ENCODE results near the gene RAB15.

The RAB15 gene

DNA sequence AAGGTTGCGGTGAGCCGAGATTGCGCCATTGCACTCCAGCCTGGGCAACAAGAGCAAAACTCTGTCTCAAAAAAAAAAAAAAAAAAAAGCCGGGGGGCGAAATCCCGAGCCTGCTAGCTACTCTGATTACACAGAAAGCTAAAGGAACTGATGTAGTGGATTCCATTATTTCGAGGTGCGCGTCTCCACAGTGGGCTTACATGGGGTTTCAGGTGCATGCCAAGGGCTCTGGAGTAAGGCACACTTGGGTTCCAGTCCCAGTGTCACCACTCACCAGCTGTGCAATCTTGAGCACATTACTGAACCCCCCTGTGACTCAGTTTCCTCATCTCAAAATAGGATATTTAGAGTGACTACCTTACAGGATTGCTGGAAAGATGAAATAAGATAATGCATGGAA lies 1.7 kb upstream of the RAB15 start:
- TF ChIP-seq, protein P1, sequence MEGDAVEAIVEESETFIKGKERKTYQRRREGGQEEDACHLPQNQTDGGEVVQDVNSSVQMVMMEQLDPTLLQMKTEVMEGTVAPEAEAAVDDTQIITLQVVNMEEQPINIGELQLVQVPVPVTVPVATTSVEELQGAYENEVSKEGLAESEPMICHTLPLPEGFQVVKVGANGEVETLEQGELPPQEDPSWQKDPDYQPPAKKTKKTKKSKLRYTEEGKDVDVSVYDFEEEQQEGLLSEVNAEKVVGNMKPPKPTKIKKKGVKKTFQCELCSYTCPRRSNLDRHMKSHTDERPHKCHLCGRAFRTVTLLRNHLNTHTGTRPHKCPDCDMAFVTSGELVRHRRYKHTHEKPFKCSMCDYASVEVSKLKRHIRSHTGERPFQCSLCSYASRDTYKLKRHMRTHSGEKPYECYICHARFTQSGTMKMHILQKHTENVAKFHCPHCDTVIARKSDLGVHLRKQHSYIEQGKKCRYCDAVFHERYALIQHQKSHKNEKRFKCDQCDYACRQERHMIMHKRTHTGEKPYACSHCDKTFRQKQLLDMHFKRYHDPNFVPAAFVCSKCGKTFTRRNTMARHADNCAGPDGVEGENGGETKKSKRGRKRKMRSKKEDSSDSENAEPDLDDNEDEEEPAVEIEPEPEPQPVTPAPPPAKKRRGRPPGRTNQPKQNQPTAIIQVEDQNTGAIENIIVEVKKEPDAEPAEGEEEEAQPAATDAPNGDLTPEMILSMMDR (IDR thresholded peaks at IDR 0.05), result no peak
- Histone ChIP-seq H3K4me2 (ENCODE audit: low read length) (no peak overlapping the region), H3K4me3 (ENCODE audit: low read depth, low read length) (no peak overlapping the region), H3K36me3 (ENCODE audit: control insufficient read depth, insufficient read depth, low read length) (no peaks in the 10 kb centered on the region), H3K79me2 (peaks cover 5% of the 10 kb centered on the region), H2AFZ (no peak overlapping the region), H3K9ac (no peak overlapping the region), H3K9me3 (ENCODE audit: control insufficient read depth, low read length) (no peaks in the 10 kb centered on the region), H3K27ac (no peak overlapping the region), H3K4me1 (peaks cover 19% of the 10 kb centered on the region), H3K27me3 (ENCODE audit: control insufficient read depth, insufficient read depth, low read length) (no peaks in the 10 kb centered on the region)

DNA sequence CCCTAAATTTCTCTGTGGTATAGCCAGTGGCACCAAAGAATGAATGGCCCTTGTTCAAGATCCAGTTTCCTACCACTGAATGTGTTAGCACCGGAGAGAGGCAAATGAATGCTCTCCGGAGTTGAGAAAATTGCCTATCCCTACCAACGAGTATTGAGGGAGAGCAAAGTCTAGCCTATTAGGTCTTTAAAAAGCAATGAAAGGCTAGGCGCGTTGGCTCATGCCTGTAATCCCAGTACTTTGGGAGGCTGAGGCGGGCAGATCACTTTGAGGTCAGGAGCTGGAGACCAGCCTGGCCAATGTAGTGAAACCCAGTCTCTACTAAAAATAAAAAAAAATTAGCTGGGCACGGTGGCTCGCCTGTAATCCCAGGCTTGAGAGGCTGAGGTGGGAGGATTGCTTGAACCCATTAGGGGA lies 898 bp upstream of the RAB15 start:
- peaks cover 26% of the 10 kb centered on the region for H3K4me1 ChIP-seq
- H3K9me3 ChIP-seq (ENCODE audit: control insufficient read depth, low read length), result no peaks in the 10 kb centered on the region
- TF ChIP-seq, protein P1 (IDR thresholded peaks at IDR 0.05), result no peak
- peaks cover 5% of the 10 kb centered on the region for H3K79me2 ChIP-seq
- H3K4me3 ChIP-seq (ENCODE audit: low read depth, low read length), result peak overlapping the region; percentile 70
- H3K9ac ChIP-seq, result no peak overlapping the region
- peak overlapping the region; percentile 43 for H3K27ac ChIP-seq
- no peaks in the 10 kb centered on the region for H3K27me3 ChIP-seq (ENCODE audit: control insufficient read depth, insufficient read depth, low read length)
- no peaks in the 10 kb centered on the region for H3K36me3 ChIP-seq (ENCODE audit: control insufficient read depth, insufficient read depth, low read length)
- peak overlapping the region; percentile 78 for H2AFZ ChIP-seq
- peak overlapping the region; percentile 82 for H3K4me2 ChIP-seq (ENCODE audit: low read length)

- peaks cover 32% of the 10 kb centered on the region for H3K4me1 ChIP-seq
- H2AFZ ChIP-seq, result peak overlapping the region; percentile 72
- TF ChIP-seq, protein P1 (IDR thresholded peaks at IDR 0.05), result no peak
- H3K36me3 ChIP-seq (ENCODE audit: control insufficient read depth, insufficient read depth, low read length), result no peaks in the 10 kb centered on the region
- H3K9ac ChIP-seq, result peak overlapping the region; percentile 71
- peak overlapping the region; percentile 84 for H3K4me3 ChIP-seq (ENCODE audit: low read depth, low read length)
- H3K4me2 ChIP-seq (ENCODE audit: low read length), result peak overlapping the region; percentile 93
- peak overlapping the region; percentile 88 for H3K27ac ChIP-seq
- H3K27me3 ChIP-seq (ENCODE audit: control insufficient read depth, insufficient read depth, low read length), result no peaks in the 10 kb centered on the region
- H3K9me3 ChIP-seq (ENCODE audit: control insufficient read depth, low read length), result no peaks in the 10 kb centered on the region
- H3K79me2 ChIP-seq, result peaks cover 7% of the 10 kb centered on the region
Measured at GRCh38 chr14:64971491-64971942, 619 bp downstream of the RAB15 start.

GRCh38 chr14:64970776-64971477 lies 1.2 kb downstream of the RAB15 start:
- no peaks in the 10 kb centered on the region for H3K36me3 ChIP-seq (ENCODE audit: control insufficient read depth, insufficient read depth, low read length)
- H3K4me3 ChIP-seq (ENCODE audit: low read depth, low read length), result peak overlapping the region; percentile 84
- peak overlapping the region; percentile 71 for H3K9ac ChIP-seq
- H2AFZ ChIP-seq, result peak overlapping the region; percentile 72
- peak overlapping the region; percentile 93 for H3K4me2 ChIP-seq (ENCODE audit: low read length)
- no peaks in the 10 kb centered on the region for H3K27me3 ChIP-seq (ENCODE audit: control insufficient read depth, insufficient read depth, low read length)
- H3K79me2 ChIP-seq, result peaks cover 9% of the 10 kb centered on the region
- TF ChIP-seq, protein P1 (IDR thresholded peaks at IDR 0.05), result no peak
- peaks cover 35% of the 10 kb centered on the region for H3K4me1 ChIP-seq
- peak overlapping the region; percentile 97 for H3K27ac ChIP-seq
- no peaks in the 10 kb centered on the region for H3K9me3 ChIP-seq (ENCODE audit: control insufficient read depth, low read length)

GRCh38 chr14:64970041-64970440 lies 2.1 kb downstream of the RAB15 start:
- H3K9me3 ChIP-seq (ENCODE audit: control insufficient read depth, low read length), result no peaks in the 10 kb centered on the region
- peaks cover 44% of the 10 kb centered on the region for H3K4me1 ChIP-seq
- no peaks in the 10 kb centered on the region for H3K27me3 ChIP-seq (ENCODE audit: control insufficient read depth, insufficient read depth, low read length)
- H3K36me3 ChIP-seq (ENCODE audit: control insufficient read depth, insufficient read depth, low read length), result no peaks in the 10 kb centered on the region
- peak overlapping the region; percentile 84 for H3K4me3 ChIP-seq (ENCODE audit: low read depth, low read length)
- H3K4me2 ChIP-seq (ENCODE audit: low read length), result peak overlapping the region; percentile 93
- peak overlapping the region; percentile 97 for H3K27ac ChIP-seq
- no peak overlapping the region for H2AFZ ChIP-seq
- no peak overlapping the region for H3K9ac ChIP-seq
- H3K79me2 ChIP-seq, result peaks cover 9% of the 10 kb centered on the region
- TF ChIP-seq, protein P1 (IDR thresholded peaks at IDR 0.05), result no peak

Data from parathyroid adenoma (tissue), 2 donors.